SK-N-MC (cell line): Measurements from ENCODE around the gene CIDEA.
"Not testable (repeated sequence)": the region's sequence is repeated elsewhere in the genome, so short reads cannot be mapped to it uniquely, and the experiment has no call there.

Source experiments
- DNase-seq: peaks from one replicate; pipeline ENCODE4 v3.0.0-alpha.2; 2011; ENCODE audit warnings: low read depth, low spot score
- H3K27ac ChIP-seq: fragments of 200-600 bp; sonication (generic); 2 replicates; pipeline ENCODE4 v1.5.1; 2016; ENCODE audit warnings: mixed run types
- H3K36me3 ChIP-seq: fragments of 200-600 bp; sonication (generic); 2 replicates; pipeline ENCODE4 v1.6.1; 2017; ENCODE audit warnings: antibody characterized with exemption, low read length, mixed read lengths; ENCODE audit not compliant: insufficient read depth
- H3K4me3 ChIP-seq: fragments of 200-600 bp; sonication (generic); 2 replicates; pipeline ENCODE4 v1.5.1; 2016
- H3K9ac ChIP-seq: fragments of 200-600 bp; sonication (generic); 2 replicates; pipeline ENCODE4 v1.8.0; 2017; ENCODE audit warnings: mixed run types, mixed read lengths; ENCODE audit not compliant: insufficient read length
- H3K9me3 ChIP-seq: fragments of 200-600 bp; sonication (generic); 2 replicates; pipeline ENCODE4 v1.6.1; 2017; ENCODE audit warnings: low read depth, mild to moderate bottlenecking, antibody characterized with exemption, low read length, moderate library complexity, mixed read lengths
- EZH2 ChIP-seq: fragments of 200-600 bp; sonication (generic); IDR thresholded peaks from one replicate; pipeline ENCODE4 v1.6.1; 2017; ENCODE audit warnings: antibody characterized with exemption
- FOXP2 ChIP-seq: optimal IDR thresholded peaks from 2 replicates; pipeline ENCODE3; 2011; ENCODE audit warnings: mild to moderate bottlenecking, moderate library complexity; ENCODE audit not compliant: insufficient read depth; ENCODE audit errors: extremely low read length, control extremely low read depth
- POLR2AphosphoS5 ChIP-seq: IDR thresholded peaks from 2 replicates; pipeline ENCODE4 v1.6.1; 2012; ENCODE audit warnings: mild to moderate bottlenecking, low read depth, low read length, borderline replicate concordance

The CIDEA gene

GRCh38 chr18:12242658-12243260 is 11.4 kb upstream of the CIDEA start:
- Histone ChIP-seq H3K27ac (no peak overlapping the region), H3K9ac (no peak overlapping the region), H3K36me3 (no peaks in the 10 kb centered on the region), H3K9me3 (no peaks in the 10 kb centered on the region), H3K4me3 (no peak overlapping the region)
- no peak for DNase-seq
- TF ChIP-seq EZH2 (no peak), FOXP2 (no peak), POLR2AphosphoS5 (no peak)

- not testable (repeated sequence) for H3K36me3 ChIP-seq, H3K4me3 ChIP-seq, H3K9me3 ChIP-seq, DNase-seq, H3K9ac ChIP-seq, H3K27ac ChIP-seq
Measured at GRCh38 chr18:12243272-12243671, 10.9 kb upstream of the CIDEA start.

DNA sequence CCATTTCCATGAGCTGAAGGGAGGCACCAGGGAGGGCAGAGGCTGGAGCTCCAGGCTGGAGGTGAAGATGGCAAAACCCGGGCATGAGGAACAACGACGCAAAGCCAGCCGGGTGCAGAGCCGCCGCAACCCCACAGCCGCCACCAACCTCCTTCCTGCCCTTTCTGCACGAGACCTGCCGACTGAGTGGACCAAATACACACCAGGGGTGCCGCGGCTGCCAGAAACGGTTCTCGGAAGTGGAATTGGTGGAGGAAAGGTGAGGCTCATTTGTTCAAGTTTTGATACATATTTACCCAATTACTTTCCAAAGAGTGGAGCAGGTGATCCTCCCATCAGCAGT is 8.4 kb upstream of the CIDEA start:
- DNase-seq = no peak
- H3K9ac ChIP-seq = no peak overlapping the region
- no peak overlapping the region for H3K4me3 ChIP-seq
- H3K9me3 ChIP-seq = no peaks in the 10 kb centered on the region
- no peak overlapping the region for H3K27ac ChIP-seq
- TF ChIP-seq FOXP2 (no peak), EZH2 (no peak), POLR2AphosphoS5 (no peak)
- no peaks in the 10 kb centered on the region for H3K36me3 ChIP-seq

DNA sequence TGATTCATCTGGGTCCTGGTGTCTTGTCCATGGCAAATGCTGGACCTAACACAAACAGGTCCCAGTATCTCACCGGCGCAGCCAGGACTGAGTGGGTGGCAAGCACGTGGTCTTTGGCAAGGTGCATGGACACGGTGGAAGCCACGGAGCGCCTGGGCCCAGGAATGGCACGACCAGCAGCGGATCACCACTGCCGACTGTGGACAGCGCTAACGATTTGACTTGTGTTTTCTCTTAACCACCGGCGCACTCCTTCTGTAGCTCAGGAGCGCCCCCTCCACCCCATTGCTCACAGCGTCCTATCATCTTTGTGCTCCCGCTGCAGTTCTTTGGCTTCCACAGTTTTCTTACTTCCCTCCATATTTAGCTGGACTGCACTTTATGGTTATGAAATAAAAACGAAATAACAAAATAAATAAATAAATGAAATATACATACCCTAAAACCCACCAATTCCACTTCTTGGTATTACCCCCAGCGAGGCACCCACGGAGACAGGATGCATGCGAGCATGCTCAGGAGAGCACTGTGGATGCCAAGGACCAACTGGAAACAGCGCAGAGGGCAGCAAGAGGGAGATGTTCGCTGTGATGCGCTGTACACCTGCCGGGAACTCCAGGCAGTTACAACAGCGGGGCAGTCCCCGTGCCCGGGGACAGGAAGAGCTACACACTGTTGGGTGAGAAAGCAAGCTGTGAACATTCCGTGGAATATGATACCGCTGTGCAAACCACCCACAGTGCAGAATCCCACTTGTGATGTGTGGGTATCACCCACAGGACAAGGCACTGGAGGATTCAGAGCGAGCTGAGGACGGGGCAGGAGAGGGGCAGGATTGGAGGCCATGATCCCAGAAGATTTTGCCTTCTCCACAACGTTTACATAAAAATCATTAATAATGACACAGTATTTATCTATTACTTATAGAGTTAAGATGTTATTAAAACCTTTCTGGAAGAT is 7.0 kb upstream of the CIDEA start:
- H3K9me3 ChIP-seq = no peaks in the 10 kb centered on the region
- H3K4me3 ChIP-seq = no peak overlapping the region
- no peaks in the 10 kb centered on the region for H3K36me3 ChIP-seq
- no peak overlapping the region for H3K27ac ChIP-seq
- TF ChIP-seq EZH2 = no peak
- no peak for TF ChIP-seq FOXP2
- TF ChIP-seq POLR2AphosphoS5 = no peak
- H3K9ac ChIP-seq = no peak overlapping the region
- no peak for DNase-seq

GRCh38 chr18:12247946-12248345 is 6.2 kb upstream of the CIDEA start:
- Histone ChIP-seq H3K4me3 (no peak overlapping the region), H3K36me3 (no peaks in the 10 kb centered on the region), H3K9me3 (no peaks in the 10 kb centered on the region), H3K9ac (no peak overlapping the region), H3K27ac (no peak overlapping the region)
- TF ChIP-seq POLR2AphosphoS5 (no peak), EZH2 (no peak), FOXP2 (no peak)
- DNase-seq = no peak

GRCh38 chr18:12248926-12249720 is 5.0 kb upstream of the CIDEA start:
- Histone ChIP-seq H3K27ac (no peak overlapping the region), H3K4me3 (no peak overlapping the region), H3K36me3 (no peaks in the 10 kb centered on the region), H3K9ac (no peak overlapping the region), H3K9me3 (no peaks in the 10 kb centered on the region)
- no peak for DNase-seq
- TF ChIP-seq POLR2AphosphoS5 (no peak), EZH2 (no peak)

GRCh38 chr18:12251311-12251710 is 2.9 kb upstream of the CIDEA start:
- Histone ChIP-seq H3K9me3 (no peaks in the 10 kb centered on the region), H3K27ac (no peak overlapping the region), H3K4me3 (no peak overlapping the region), H3K9ac (no peak overlapping the region), H3K36me3 (no peaks in the 10 kb centered on the region)
- DNase-seq = no peak
- no peak for TF ChIP-seq EZH2
- TF ChIP-seq POLR2AphosphoS5 = no peak
- no peak for TF ChIP-seq FOXP2

DNA sequence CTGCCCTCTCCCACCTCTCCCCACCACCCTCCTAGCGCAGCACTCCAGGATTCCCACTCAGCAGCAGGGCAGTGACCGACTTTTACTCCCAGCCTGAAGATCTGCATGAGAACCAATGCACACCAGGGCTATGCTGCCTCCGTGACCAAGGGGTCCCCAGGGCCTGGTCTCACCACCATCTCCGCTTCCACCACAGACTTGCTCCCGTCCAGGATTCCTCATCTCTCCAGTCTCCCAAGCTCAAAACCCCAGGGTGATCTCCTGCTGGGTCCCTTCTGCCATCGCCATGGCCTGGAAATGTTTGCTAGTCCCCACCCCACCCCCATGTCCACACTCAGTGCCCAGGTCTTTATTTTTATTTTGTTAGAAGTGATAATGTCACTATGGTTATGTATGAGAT is 2.1 kb upstream of the CIDEA start:
- H3K4me3 ChIP-seq = no peak overlapping the region
- TF ChIP-seq FOXP2 (no peak), POLR2AphosphoS5 (no peak)
- DNase-seq = no peak
- H3K27ac ChIP-seq = no peak overlapping the region
- no peaks in the 10 kb centered on the region for H3K36me3 ChIP-seq
- H3K9ac ChIP-seq = no peak overlapping the region
- no peaks in the 10 kb centered on the region for H3K9me3 ChIP-seq
